IMR-90 (cell line): ENCODE results near the gene RNF125.

Experiments used
- CTCF ChIP-seq: conservative IDR thresholded peaks from 2 replicates; pipeline ENCODE4 v1.5.1; 2012; ENCODE audit warnings: mild to moderate bottlenecking, low read depth, low read length, improper control_type of control experiment
- MAZ ChIP-seq: IDR thresholded peaks from 2 replicates; pipeline ENCODE4 v1.6.1; 2012; ENCODE audit warnings: low read depth, mild to moderate bottlenecking, low read length, improper control_type of control experiment, moderate library complexity, borderline replicate concordance
- POLR2A ChIP-seq: IDR thresholded peaks from 2 replicates; pipeline ENCODE4 v1.6.1; 2012; ENCODE audit warnings: mild to moderate bottlenecking, low read depth, low read length

- TF ChIP-seq MAZ (no peak), POLR2A (no peak), CTCF (no peak)
Observed at GRCh38 chr18:32018331-32019250, at the start of gene RNF125.
